HG02623 (cell line): ENCODE measurements around the gene LRRIQ4.
A peak's percentile ranks its signal among the peaks of the same experiment; 100 is the strongest.

Experiments
- ATAC-seq: cut with Tn5 transposase; IDR thresholded peaks from one replicate; pipeline ENCODE4 v1.9.1; 2021; ENCODE audit warnings: moderate library complexity; ENCODE audit not compliant: unreplicated experiment

The LRRIQ4 gene

DNA sequence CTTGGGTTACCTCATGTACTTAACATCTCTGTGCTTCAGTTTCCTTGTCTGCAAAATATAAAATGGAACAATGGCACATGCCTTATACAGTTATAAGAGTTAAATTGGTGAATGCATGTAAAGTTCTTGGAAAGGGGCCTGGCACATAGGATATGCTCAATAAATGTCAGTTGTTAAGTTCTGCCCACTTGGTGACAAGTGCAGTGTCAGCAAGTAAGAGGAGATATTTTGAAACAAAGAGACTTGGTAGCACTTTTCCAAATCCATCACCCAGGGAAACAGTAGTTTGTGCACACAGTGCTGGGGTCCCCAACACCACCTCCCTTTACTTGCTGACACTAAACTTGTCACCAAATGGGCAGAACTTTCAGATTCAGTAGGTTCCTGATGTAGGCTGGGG is 37.9 kb downstream of the LRRIQ4 start:
- no peak for ATAC-seq

DNA sequence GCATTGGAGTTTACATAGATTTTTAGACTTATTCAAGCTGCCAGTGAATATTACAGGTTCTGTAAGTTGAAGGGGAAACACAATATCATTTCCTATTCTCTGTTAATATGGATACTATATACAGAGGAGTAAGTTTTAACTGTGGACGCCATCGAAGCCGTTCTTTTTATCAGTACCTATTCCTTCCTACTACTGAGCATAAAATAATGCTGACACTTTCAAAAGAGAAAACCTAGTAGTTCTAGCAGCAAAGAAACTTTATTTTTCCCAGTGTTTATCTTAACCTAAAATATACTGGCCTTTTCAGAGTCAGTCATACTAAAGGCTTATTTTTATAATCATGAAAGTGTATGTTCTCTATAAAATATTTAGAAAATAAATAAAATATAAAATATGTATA is 42.8 kb downstream of the LRRIQ4 start:
- ATAC-seq = no peak

- no peak for ATAC-seq
These were observed 45.1 kb downstream of the LRRIQ4 start for GRCh38 chr3:169857811-169858210.

GRCh38 chr3:169861871-169862270 is 49.2 kb downstream of the LRRIQ4 start:
- no peak for ATAC-seq

GRCh38 chr3:169863458-169863899 is 50.8 kb downstream of the LRRIQ4 start:
- ATAC-seq = peak; percentile 51

DNA sequence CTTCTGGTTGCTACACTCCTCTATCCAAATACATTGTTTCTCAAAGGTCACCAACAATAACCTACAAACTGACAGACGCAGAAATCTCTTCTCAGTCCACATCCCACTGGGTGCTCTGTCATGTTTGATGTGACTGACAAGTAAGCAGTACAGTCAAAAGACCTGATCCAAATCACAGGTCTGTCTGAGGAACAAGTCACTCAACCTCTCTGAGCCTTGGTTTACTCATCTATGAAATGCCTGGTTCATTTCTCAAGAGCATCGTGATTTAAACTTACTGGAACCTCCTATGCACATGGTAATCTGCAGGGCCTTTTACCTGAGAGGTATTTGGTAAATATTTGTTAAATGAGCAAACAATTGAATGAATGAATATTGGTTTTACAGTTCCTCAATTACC is 51.6 kb downstream of the LRRIQ4 start:
- no peak for ATAC-seq

DNA sequence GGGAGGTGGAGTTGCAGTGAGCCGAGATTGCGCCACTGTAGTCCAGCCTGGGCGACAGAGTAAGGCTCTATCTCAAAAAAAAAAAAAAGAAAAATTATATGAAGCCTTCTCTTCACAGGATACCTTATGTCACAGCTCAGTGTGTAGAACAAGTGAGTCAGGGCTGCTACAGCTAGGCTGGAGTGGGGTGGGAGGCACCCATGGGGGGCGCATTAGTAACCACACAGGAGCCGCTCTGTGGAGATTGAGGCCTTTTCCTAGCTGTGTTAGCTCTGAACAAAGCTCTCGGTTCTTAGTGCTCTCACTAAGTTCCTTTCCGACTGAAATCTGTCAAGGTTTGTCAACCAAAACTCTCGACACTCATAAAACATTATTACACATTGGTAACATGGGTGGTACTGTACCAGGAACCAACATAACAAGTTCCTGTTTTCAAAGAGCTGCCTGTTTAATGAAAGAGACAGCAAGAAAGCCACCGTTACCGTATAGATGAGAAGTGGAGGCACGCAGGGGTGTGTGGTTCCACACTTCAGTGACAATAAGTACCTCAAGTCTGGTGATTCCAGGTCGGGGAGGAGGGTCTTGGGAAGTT is 52.6 kb downstream of the LRRIQ4 start:
- ATAC-seq = peak; percentile 35

GRCh38 chr3:169867584-169868210 is 55.0 kb downstream of the LRRIQ4 start:
- no peak for ATAC-seq

GRCh38 chr3:169868369-169868768 is 55.7 kb downstream of the LRRIQ4 start:
- ATAC-seq = no peak

DNA sequence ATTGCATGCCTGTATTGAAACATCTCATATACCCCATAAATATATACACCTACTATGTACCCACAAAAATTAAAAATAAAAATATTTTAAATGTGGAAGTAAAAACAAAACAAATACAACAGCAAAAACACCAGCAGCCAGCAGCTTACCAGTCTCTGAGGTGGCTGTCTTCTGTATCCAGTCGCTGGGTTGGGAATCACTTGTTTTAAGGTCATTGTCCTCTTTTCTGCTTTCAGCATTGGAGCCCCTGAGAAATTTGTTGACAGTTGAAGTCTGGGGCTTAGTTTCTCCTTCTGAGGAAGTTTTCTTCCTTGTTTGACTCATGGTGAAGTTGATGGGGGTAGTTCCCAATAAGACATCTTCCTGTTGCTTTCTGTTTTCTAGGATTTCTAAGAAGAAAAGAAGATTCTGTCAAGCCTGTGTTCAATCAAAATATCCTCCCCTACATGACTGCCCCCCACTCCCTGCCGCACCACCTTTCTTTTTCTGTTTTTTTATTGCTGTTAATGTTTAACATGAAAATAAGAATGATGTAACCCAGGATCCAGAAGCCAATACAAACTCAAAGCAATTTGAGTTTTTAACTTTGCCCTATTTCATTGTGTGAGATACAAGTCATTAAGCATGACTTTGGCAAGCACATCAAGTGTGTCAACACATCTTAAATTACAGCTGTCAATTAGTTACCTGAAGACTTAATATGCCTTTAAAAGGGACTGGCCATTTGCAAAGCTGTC is 57.0 kb downstream of the LRRIQ4 start, which contains the start of gene LRRC31:
LRRC31 (minus strand) TSS at position 452 of the 737 bp plus-strand sequence; CDS start at position 324, 128 bp downstream.
- no peak for ATAC-seq

DNA sequence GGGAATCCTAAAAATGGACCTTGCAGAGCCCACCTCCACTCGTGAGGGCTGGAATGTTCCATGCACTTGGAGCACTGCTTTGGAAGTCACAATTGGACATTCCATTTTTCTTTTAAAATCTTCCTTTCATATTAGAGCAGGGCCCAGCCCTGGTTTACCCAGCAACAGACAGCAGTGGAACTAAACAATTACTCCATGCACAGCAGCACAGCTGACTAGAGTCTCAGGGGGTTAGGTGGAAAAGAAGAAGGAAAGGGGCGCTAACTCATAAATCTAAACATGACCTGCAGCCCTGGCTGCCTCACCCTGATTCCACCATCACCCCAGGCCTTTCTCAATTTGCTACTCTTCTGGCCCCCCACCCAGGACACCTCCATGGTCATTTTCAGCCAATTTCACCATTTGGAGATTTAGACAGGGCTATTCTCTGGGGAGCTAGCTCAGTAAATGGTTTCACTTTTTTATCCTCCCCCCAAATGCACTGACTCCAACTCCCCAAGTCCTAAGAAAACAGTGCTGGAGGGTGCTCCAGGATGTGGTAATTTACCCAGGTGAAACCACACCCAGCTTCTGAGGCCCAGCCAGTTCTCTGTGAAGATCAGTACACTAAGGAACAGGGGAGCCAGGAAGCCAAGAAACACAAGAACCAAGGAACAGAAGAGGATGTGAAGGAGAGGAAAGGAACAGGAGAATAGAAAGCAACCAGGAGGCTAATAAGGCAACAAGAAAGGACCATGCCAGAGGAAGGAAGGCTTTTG is 58.6 kb downstream of the LRRIQ4 start:
- no peak for ATAC-seq

DNA sequence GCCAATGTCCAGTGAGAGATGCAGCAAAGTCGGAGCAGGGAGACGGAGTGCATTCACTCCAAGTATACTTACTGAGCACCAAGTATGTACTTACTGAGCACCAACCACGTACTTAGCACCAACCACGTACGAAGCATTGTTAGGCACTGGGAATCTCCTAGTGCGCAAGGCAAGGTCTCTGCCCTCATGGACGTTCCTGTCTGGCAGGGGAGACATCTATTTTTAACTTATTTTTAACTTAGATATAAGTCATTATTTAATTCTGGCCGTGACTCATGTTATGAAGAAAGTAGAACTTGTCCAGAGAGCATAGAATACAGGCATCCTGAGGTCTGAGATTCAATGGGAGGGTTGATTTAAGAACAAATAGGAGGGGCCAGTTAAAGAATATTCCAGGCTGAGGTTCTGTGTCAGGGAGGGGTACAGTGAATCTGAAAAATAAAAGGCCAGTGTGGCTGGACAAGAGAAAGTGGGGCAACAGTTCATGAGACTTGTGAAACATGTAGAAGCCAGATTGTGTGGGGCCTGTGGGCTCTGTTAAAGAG is 66.4 kb downstream of the LRRIQ4 start:
- no peak for ATAC-seq

DNA sequence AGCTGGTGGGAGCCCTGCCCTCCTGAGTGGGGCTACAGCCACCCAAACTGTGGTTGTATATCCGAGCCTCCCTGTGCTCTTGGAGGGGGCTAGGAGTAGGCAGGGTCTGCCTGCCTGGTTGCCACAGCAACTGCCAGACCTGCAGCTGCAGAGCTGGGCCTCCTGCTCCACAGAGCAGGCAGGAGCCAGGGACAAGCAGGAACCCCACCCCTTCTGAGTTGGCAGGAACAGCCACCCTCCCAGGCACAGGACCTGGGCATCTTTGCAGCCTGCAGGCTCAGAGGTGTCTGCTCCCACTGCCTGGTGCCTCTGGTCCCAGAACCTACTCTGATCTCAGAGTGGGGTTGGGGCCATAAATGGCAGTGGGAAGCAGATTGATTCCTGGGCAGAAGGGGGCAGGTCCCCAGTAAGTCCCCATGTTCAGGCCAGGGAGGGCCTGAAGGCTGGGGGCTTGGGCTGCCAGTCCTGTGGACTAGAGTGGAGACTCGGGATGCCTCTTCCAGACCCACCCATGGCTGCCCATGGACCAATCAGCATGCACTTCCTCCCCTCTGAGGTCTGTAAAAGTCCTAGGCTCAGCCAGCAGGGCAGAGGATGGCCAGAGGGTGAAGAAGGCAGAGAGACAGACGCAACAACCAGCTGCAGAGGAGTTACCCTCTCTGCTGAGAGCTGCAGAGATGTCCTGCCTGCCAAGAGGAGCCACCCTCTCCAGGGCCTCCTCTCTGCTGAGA is 67.3 kb downstream of the LRRIQ4 start:
- no peak for ATAC-seq

DNA sequence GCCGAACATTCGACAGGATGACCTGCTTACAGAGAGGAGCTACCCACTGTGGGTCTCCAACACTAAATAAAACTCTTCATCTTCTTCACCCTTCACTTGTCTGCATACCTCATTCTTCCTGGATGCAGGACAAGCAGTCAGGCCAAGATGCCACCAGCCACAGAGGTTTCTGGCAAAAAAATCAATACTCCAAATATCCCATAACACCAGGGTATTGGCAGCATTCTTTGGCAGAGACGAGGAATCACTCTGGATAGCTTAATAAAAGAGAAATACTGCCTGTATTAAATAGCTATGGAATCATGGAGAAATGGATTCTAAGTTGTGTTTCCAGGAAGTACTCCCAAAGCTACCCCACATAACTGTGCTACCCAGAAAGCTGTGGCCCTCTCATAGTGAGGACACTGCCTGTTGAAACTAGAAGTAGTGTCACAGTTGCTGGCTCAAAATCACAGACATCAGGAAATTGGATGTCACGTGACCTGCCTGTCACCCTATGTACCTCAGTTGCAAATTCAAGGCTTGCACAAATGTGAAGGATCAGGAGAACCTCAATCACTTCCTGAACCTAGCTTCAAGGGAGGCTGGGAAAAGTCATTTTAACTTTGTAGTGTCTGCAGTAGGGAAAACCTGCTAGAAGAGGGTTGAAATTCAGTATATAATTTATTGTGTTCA is 68.0 kb downstream of the LRRIQ4 start:
- no peak for ATAC-seq

DNA sequence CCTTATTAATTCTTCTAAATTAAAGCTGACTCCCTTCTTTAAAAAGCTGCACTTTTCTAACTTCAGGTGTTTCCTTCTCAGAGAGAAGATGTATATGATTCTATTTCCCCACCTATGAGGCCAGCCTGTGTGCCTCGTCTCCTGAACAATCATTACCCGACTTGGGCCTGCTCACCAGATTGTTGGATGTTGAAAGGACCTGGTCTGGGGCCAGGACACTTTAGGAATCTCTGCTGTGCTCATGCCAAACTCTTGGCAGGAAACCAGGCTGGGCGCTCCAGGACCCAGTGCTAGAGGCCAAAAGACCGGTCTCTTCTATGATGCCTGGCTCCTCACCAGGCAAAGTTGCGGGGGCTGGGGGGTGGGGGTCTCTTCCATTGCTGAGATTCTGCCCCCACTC is 74.0 kb downstream of the LRRIQ4 start:
- no peak for ATAC-seq
